H1 (cell line): Measurements from ENCODE around the gene FRK. TPM values are rescaled to one million over a fixed set of nuclear protein-coding genes. Genes with fewer than 3 reads are reported as not detected.

Source experiments
- CTCF ChIA-PET: fragments of 300-600 bp; sonication (Branson Sonifier 250); formaldehyde crosslinking; loops from one replicate; lab custom pipeline; 2021; ENCODE audit not compliant: partially characterized antibody; lab: Charles Lee
- POLR2A ChIA-PET: fragments of 300-600 bp; sonication (Branson Sonifier 250); formaldehyde crosslinking; loops from one replicate; lab custom pipeline; 2021; ENCODE audit warnings: inconsistent platforms; ENCODE audit not compliant: partially characterized antibody; lab: Charles Lee
- DNase-seq, 2 experiments: peaks; one replicate each; pipeline versions ENCODE4 v3.0.0 to v3.0.0-alpha.2; 2010 to 2022; ENCODE audit warnings: low spot score in 2 of 2, low read depth in 1 of 2, mixed read lengths in 1 of 2
- FAIRE-seq: peaks from 2 replicates; lab custom pipeline; 2011; peaks lifted over from hg19 to GRCh38; lab: Jason Lieb, UNC
- H2AFZ ChIP-seq: 2 replicates; pipeline ENCODE4 v1.8.1; 2012; ENCODE audit warnings: low read length, inconsistent platforms
- H2AK5ac ChIP-seq: 2 replicates; pipeline ENCODE4 v1.6.1; 2013; ENCODE audit warnings: low read depth, low read length
- H2BK120ac ChIP-seq: replicated peaks from 2 replicates; pipeline ENCODE3; 2013; ENCODE audit warnings: low read depth, low read length, inconsistent platforms
- H2BK12ac ChIP-seq: 2 replicates; pipeline ENCODE4 v1.6.1; 2013; ENCODE audit warnings: low read depth, low read length
- H2BK15ac ChIP-seq: 2 replicates; pipeline ENCODE4 v1.6.1; 2013; ENCODE audit warnings: low read length
- H2BK20ac ChIP-seq: 2 replicates; pipeline ENCODE4 v1.6.1; 2013; ENCODE audit warnings: low read length
- H2BK5ac ChIP-seq: 2 replicates; pipeline ENCODE4 v1.6.1; 2013; ENCODE audit warnings: low read depth, low read length
- H3K14ac ChIP-seq: 2 replicates; pipeline ENCODE4 v1.6.1; 2013; ENCODE audit warnings: inconsistent platforms; ENCODE audit not compliant: insufficient read length
- H3K18ac ChIP-seq: 2 replicates; pipeline ENCODE4 v1.6.1; 2013; ENCODE audit warnings: low read length; ENCODE audit errors: extremely low read depth
- H3K23ac ChIP-seq: 2 replicates; pipeline ENCODE4 v1.6.1; 2013; ENCODE audit warnings: inconsistent platforms; ENCODE audit not compliant: insufficient read length
- H3K23me2 ChIP-seq: 2 replicates; pipeline ENCODE4 v1.6.1; 2013; ENCODE audit warnings: low read depth, low read length
- H3K27ac ChIP-seq: 2 replicates; pipeline ENCODE4 v1.6.1; 2011; ENCODE audit warnings: low read depth, low read length, inconsistent platforms
- H3K27me3 ChIP-seq, 4 experiments: replicated peaks in 1 of 4; 1 replicate in 1 of 4; 2 replicates in 3 of 4; pipeline versions ENCODE4 v1.6.1 to v1.8.1; 2011 to 2013; ENCODE audit warnings: low read length in 3 of 4, mild to moderate bottlenecking in 3 of 4, inconsistent platforms in 2 of 4, mixed read lengths in 2 of 4, moderate library complexity in 1 of 4; ENCODE audit not compliant: control insufficient read depth in 3 of 4, insufficient read depth in 3 of 4; ENCODE audit errors: extremely low read depth in 1 of 4
- H3K36me3 ChIP-seq, 4 experiments: 2 replicates each; pipeline versions ENCODE4 v1.6.1 to v1.8.1; 2011 to 2013; ENCODE audit warnings: mild to moderate bottlenecking in 4 of 4, low read length in 3 of 4, moderate library complexity in 2 of 4, control low read depth in 1 of 4, inconsistent platforms in 1 of 4; ENCODE audit not compliant: insufficient read depth in 4 of 4, control insufficient read depth in 2 of 4
- H3K4ac ChIP-seq: replicated peaks from 2 replicates; pipeline ENCODE3; 2013; ENCODE audit warnings: low read length, low read depth, mixed read lengths, inconsistent platforms; ENCODE audit not compliant: insufficient read length
- H3K4me1 ChIP-seq, 4 experiments: replicated peaks in 1 of 4; 1 replicate in 1 of 4; 2 replicates in 3 of 4; pipeline versions ENCODE4 v1.6.1 to v1.8.1; 2011 to 2013; ENCODE audit warnings: low read length in 3 of 4, inconsistent platforms in 2 of 4, mixed read lengths in 1 of 4; ENCODE audit not compliant: insufficient read depth in 4 of 4, control insufficient read depth in 3 of 4
- H3K4me2 ChIP-seq, 2 experiments: 2 replicates each; pipeline versions ENCODE4 v1.6.1 to v1.8.1; 2011 to 2013; ENCODE audit warnings: low read depth in 2 of 2, low read length in 2 of 2, control low read depth in 1 of 2, inconsistent platforms in 1 of 2, mild to moderate bottlenecking in 1 of 2; ENCODE audit not compliant: insufficient read depth in 1 of 2
- H3K4me3 ChIP-seq, 4 experiments: fragments of 200-600, 300-600 bp in 1 of 4; sonication (generic), shearing (Covaris generic), sonication (Bioruptor Twin) in 1 of 4; 2 replicates each; pipeline versions ENCODE4 v1.5.1 to v1.8.1; 2011 to 2016; ENCODE audit warnings: low read length in 4 of 4, low read depth in 3 of 4, control low read depth in 2 of 4, inconsistent platforms in 2 of 4, mild to moderate bottlenecking in 2 of 4, mixed read lengths in 1 of 4, moderate library complexity in 1 of 4; ENCODE audit not compliant: insufficient read depth in 2 of 4; ENCODE audit errors: extremely low read depth in 1 of 4
- H3K56ac ChIP-seq: replicated peaks from 2 replicates; pipeline ENCODE3; 2013; ENCODE audit warnings: low read depth, mild to moderate bottlenecking, mixed read lengths, low read length, inconsistent platforms; ENCODE audit not compliant: insufficient read length
- H3K79me1 ChIP-seq: 2 replicates; pipeline ENCODE4 v1.6.1; 2013; ENCODE audit warnings: low read depth, low read length, control low read depth
- H3K79me2 ChIP-seq, 2 experiments: 2 replicates each; pipeline versions ENCODE4 v1.6.1 to v1.8.1; 2012 to 2013; ENCODE audit warnings: low read length in 2 of 2, mild to moderate bottlenecking in 2 of 2, inconsistent platforms in 1 of 2; ENCODE audit not compliant: insufficient read depth in 2 of 2, control insufficient read depth in 1 of 2
- H3K9ac ChIP-seq, 4 experiments: replicated peaks in 1 of 4; 1 replicate in 1 of 4; 2 replicates in 3 of 4; pipeline versions ENCODE4 v1.6.1 to v1.8.1; 2011 to 2013; ENCODE audit warnings: low read depth in 3 of 4, low read length in 3 of 4, control low read depth in 2 of 4, mild to moderate bottlenecking in 2 of 4, moderate library complexity in 2 of 4, inconsistent platforms in 1 of 4; ENCODE audit errors: extremely low read depth in 1 of 4
- H3K9me3 ChIP-seq, 2 experiments: 2 replicates each; pipeline versions ENCODE4 v1.6.1 to v1.8.1; 2012 to 2013; ENCODE audit warnings: mild to moderate bottlenecking in 2 of 2, moderate library complexity in 2 of 2, control low read depth in 1 of 2, inconsistent platforms in 1 of 2, low read depth in 1 of 2, low read length in 1 of 2, mixed read lengths in 1 of 2; ENCODE audit not compliant: insufficient read depth in 2 of 2
- H4K20me1 ChIP-seq, 2 experiments: replicated peaks in 1 of 2; 2 replicates each; pipeline versions ENCODE3 to v1.8.1; 2011 to 2013; ENCODE audit warnings: inconsistent platforms in 2 of 2, low read length in 2 of 2, mild to moderate bottlenecking in 1 of 2; ENCODE audit not compliant: insufficient read depth in 2 of 2, control insufficient read depth in 1 of 2
- H4K5ac ChIP-seq: 2 replicates; pipeline ENCODE4 v1.6.1; 2013; ENCODE audit warnings: low read length, low read depth, mixed read lengths, inconsistent platforms; ENCODE audit not compliant: insufficient read length
- H4K8ac ChIP-seq: 2 replicates; pipeline ENCODE4 v1.8.0; 2013; ENCODE audit warnings: mild to moderate bottlenecking, moderate library complexity, low read length, inconsistent platforms; ENCODE audit not compliant: insufficient read depth; ENCODE audit errors: extremely low read depth
- H4K91ac ChIP-seq: replicated peaks from 2 replicates; pipeline ENCODE3; 2013; ENCODE audit warnings: low read length, mixed read lengths, inconsistent platforms; ENCODE audit not compliant: insufficient read length
- BRCA1 ChIP-seq: IDR thresholded peaks from 2 replicates; pipeline ENCODE4 v1.6.1; 2012; ENCODE audit warnings: low read depth, low read length, improper control_type of control experiment
- GABPA ChIP-seq: IDR thresholded peaks from 2 replicates; pipeline ENCODE4 v1.6.1; 2011; ENCODE audit warnings: mild to moderate bottlenecking, low read length, moderate library complexity, borderline replicate concordance; ENCODE audit not compliant: insufficient read depth
- NANOG ChIP-seq: IDR thresholded peaks from 2 replicates; pipeline ENCODE4 v1.6.1; 2011; ENCODE audit warnings: low read length, low read depth, mild to moderate bottlenecking, inconsistent platforms; ENCODE audit not compliant: insufficient read depth, poor library complexity, severe bottlenecking
- NRF1 ChIP-seq: IDR thresholded peaks from 2 replicates; pipeline ENCODE4 v1.6.1; 2011; ENCODE audit warnings: mild to moderate bottlenecking, low read depth, low read length, improper control_type of control experiment
- RBBP5 ChIP-seq: IDR thresholded peaks from 2 replicates; pipeline ENCODE4 v1.7.1; 2012; ENCODE audit warnings: low read depth, mild to moderate bottlenecking, inconsistent platforms, low read length, moderate library complexity, borderline replicate concordance
- RFX5 ChIP-seq: IDR thresholded peaks from 2 replicates; pipeline ENCODE4 v1.6.1; 2011; ENCODE audit warnings: low read depth, low read length, improper control_type of control experiment, borderline replicate concordance
- RXRA ChIP-seq: IDR thresholded peaks from 2 replicates; pipeline ENCODE4 v1.6.1; 2011; ENCODE audit warnings: low read depth, mild to moderate bottlenecking, low read length, moderate library complexity; ENCODE audit not compliant: insufficient read depth
- SIN3A ChIP-seq, 2 experiments: IDR thresholded peaks in 1 of 2; conservative IDR thresholded peaks in 1 of 2; 2 replicates each; pipeline ENCODE4 v1.6.1; 2011 to 2012; ENCODE audit warnings: low read length in 2 of 2, improper control_type of control experiment in 1 of 2, low read depth in 1 of 2, mild to moderate bottlenecking in 1 of 2
- SP2 ChIP-seq: IDR thresholded peaks from 2 replicates; pipeline ENCODE4 v1.6.1; 2012; ENCODE audit warnings: mild to moderate bottlenecking, low read length, inconsistent platforms
- TAF1 ChIP-seq: IDR thresholded peaks from 2 replicates; pipeline ENCODE4 v1.6.1; 2011; ENCODE audit warnings: mild to moderate bottlenecking, low read depth, low read length
- TAF7 ChIP-seq: optimal IDR thresholded peaks from 2 replicates; pipeline ENCODE3; 2011; ENCODE audit warnings: low read depth, mild to moderate bottlenecking, inconsistent platforms, low read length, moderate library complexity, borderline replicate concordance
- TEAD4 ChIP-seq: IDR thresholded peaks from 2 replicates; pipeline ENCODE4 v1.6.1; 2012; ENCODE audit warnings: low read depth, low read length, inconsistent platforms, mixed read lengths
- WGBS, 2 experiments: shearing (Covaris generic) in 1 of 2; methylation state at CpG; one replicate each; pipeline versions ENCODE4 v1.1.6 to v1.1.7; 2013 to 2015; ENCODE audit warnings: low lambda C conversion rate in 2 of 2, mixed read lengths in 2 of 2, inconsistent platforms in 1 of 2, low coverage in 1 of 2, missing lambda C conversion rate in 1 of 2; ENCODE audit not compliant: insufficient replicate concordance in 2 of 2, insufficient coverage in 1 of 2, insufficient read length in 1 of 2; ENCODE audit errors: extremely low coverage in 1 of 2, missing lambda C conversion rate in 1 of 2; 5-methylcytosine and 5-hydroxymethylcytosine counted together
- polyA plus RNA-seq, 7 experiments: library from polyadenylated mRNA; depleted of rRNA in 3 of 7; stranded (reverse) in 5 of 7; unstranded in 2 of 7; fragments of >200 nt in 5 of 7; fragments of 200-250 nt in 2 of 7; gene quantifications; 1 replicate in 5 of 7; 2 replicates in 1 of 7; 4 replicates in 1 of 7; pipeline versions ENCODE4 v1.2.1 to v1.2.3, GENCODE V29; 2011 to 2013; ENCODE audit warnings: missing spikeins in 2 of 7, mixed read lengths in 2 of 7
- total RNA-seq: library from RNA; stranded (reverse); fragmentation: NEBNext Ultra II Directional; extraction: Animal tissue kit (Norgen Biotek cat#: 25700); gene quantifications from 2 replicates; pipeline ENCODE4 v1.2.1, GENCODE V29; 2021
- TF ChIP-seq, protein P1 (sequence below): IDR thresholded peaks from 2 replicates; pipeline ENCODE4 v1.6.1; 2011; ENCODE audit warnings: low read depth, mild to moderate bottlenecking, low read length; ENCODE audit not compliant: insufficient read depth

Gene FRK
- total and polyA plus RNA-seq, 2 of the 8 experiments (the other 6 are each of a cell fraction or from before 2014, with no cell fraction given): 0.11 to 0.24 TPM

GRCh38 chr6:115909923-115910546 is 150.7 kb downstream of the FRK start:
- 98% methylated on average over 9 of the region's 9 CpGs; no CpG with 5 or more reads in 1 of the 2 experiments for WGBS, 2 experiments
- no peak overlapping the region for H2BK5ac ChIP-seq
- H3K9ac ChIP-seq: no peak overlapping the region
- no peak overlapping the region for H3K23ac ChIP-seq
- H3K79me1 ChIP-seq: no peaks in the 10 kb centered on the region
- no peak overlapping the region for H3K4ac ChIP-seq
- no peak overlapping the region for H2BK20ac ChIP-seq
- no peak overlapping the region for H2AK5ac ChIP-seq
- H3K23me2 ChIP-seq: no peaks in the 10 kb centered on the region
- no peak overlapping the region for H2BK12ac ChIP-seq
- no peaks in the 10 kb centered on the region for H3K79me2 ChIP-seq
- H2AFZ ChIP-seq: no peak overlapping the region
- no peaks in the 10 kb centered on the region for H3K9me3 ChIP-seq
- no peak for DNase-seq
- H4K5ac ChIP-seq: no peak overlapping the region
- POLR2A ChIA-PET: no interaction called here
- no peak overlapping the region for H2BK15ac ChIP-seq
- TF ChIP-seq BRCA1: no peak
- no peak for TF ChIP-seq NRF1
- no peak for TF ChIP-seq TEAD4
- TF ChIP-seq SP2: no peak
- TF ChIP-seq, protein P1, sequence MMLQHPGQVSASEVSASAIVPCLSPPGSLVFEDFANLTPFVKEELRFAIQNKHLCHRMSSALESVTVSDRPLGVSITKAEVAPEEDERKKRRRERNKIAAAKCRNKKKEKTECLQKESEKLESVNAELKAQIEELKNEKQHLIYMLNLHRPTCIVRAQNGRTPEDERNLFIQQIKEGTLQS: no peak
- no peak for TF ChIP-seq RXRA
- no peak for TF ChIP-seq GABPA
- no peak for TF ChIP-seq RBBP5
- TF ChIP-seq TAF1: no peak
- TF ChIP-seq SIN3A (conservative IDR thresholded peaks at IDR 0.05 in 1 of 2, IDR thresholded peaks at IDR 0.05 in 1 of 2; ENCODE audit: low read depth in 1 of 2, low read length in 2 of 2): no peak
- TF ChIP-seq NANOG: no peak
- TF ChIP-seq RFX5: no peak
- no peak for TF ChIP-seq TAF7
- no peaks in the 10 kb centered on the region for H3K36me3 ChIP-seq
- H4K20me1 ChIP-seq: no peaks in the 10 kb centered on the region
- no peak overlapping the region for H3K18ac ChIP-seq
- CTCF ChIA-PET: interaction anchor here (1.8 kb wide), 1 partner anchor 43 kb away, joined by 4 read pairs; no protein-coding TSS in a partner anchor
- H3K56ac ChIP-seq: no peak overlapping the region
- no peak overlapping the region for H2BK120ac ChIP-seq
- no peaks in the 10 kb centered on the region for H3K27me3 ChIP-seq
- H3K4me2 ChIP-seq: no peak overlapping the region
- no peak overlapping the region for H3K27ac ChIP-seq
- H3K14ac ChIP-seq: no peak overlapping the region
- peaks cover 0 to 2% (median 0%) of the 10 kb centered on the region in 4 experiments; a peak in 1 of 7 replicates for H3K4me1 ChIP-seq
- H4K8ac ChIP-seq: no peak overlapping the region
- no peak for FAIRE-seq
- H3K4me3 ChIP-seq: no peak overlapping the region
- H4K91ac ChIP-seq: no peak overlapping the region
